Neural cell (in vitro differentiated cells): ENCODE results near the gene MAML2. TPM values are rescaled to one million over a fixed set of nuclear protein-coding genes. Genes with fewer than 3 reads are reported as not detected.

Experiments used
- H2AFZ ChIP-seq: fragments of 200-600, 300-800 bp; sonication (generic), shearing (Covaris generic); 2 replicates; pipeline ENCODE4 v1.6.0; 2014; ENCODE audit warnings: low read depth, mild to moderate bottlenecking, antibody characterized with exemption, low read length, moderate library complexity
- H3F3A ChIP-seq: fragments of 200-600 bp; shearing (Covaris generic); 2 replicates; pipeline ENCODE4 v1.6.1; 2016; ENCODE audit warnings: mild to moderate bottlenecking, moderate library complexity, mixed read lengths, antibody characterized with exemption, low read length; ENCODE audit not compliant: insufficient read depth, poor library complexity, severe bottlenecking
- H3K27ac ChIP-seq: fragments of 200-600, 300-800 bp; sonication (generic), shearing (Covaris generic); 2 replicates; pipeline ENCODE4 v1.5.1; 2014; ENCODE audit warnings: mild to moderate bottlenecking, low read length, moderate library complexity
- H3K27me3 ChIP-seq: fragments of 300-800, 200-600 bp; sonication (generic), shearing (Covaris generic); 2 replicates; pipeline ENCODE4 v1.6.0; 2014; ENCODE audit warnings: mild to moderate bottlenecking, low read depth, low read length, moderate library complexity; ENCODE audit not compliant: insufficient read depth
- H3K36me3 ChIP-seq: fragments of 300-800, 200-600 bp; sonication (generic), shearing (Covaris generic); 2 replicates; pipeline ENCODE4 v1.5.1; 2014; ENCODE audit warnings: mild to moderate bottlenecking, antibody characterized with exemption, low read length, moderate library complexity; ENCODE audit not compliant: insufficient read depth
- H3K4me2 ChIP-seq: fragments of 300-800, 200-600 bp; sonication (generic), shearing (Covaris generic); 2 replicates; pipeline ENCODE4 v1.6.0; 2014; ENCODE audit warnings: mild to moderate bottlenecking, low read length
- H3K4me3 ChIP-seq: fragments of 300-800, 200-600 bp; sonication (generic), shearing (Covaris generic); 2 replicates; pipeline ENCODE4 v1.5.1; 2014; ENCODE audit warnings: mild to moderate bottlenecking, low read length, moderate library complexity
- H3K79me2 ChIP-seq: fragments of 200-600 bp; shearing (Covaris generic); replicated peaks from 2 replicates; pipeline ENCODE4 v1.6.0; 2014; ENCODE audit warnings: mild to moderate bottlenecking, low read length, moderate library complexity; ENCODE audit not compliant: insufficient read depth
- H3K9ac ChIP-seq: fragments of 300-800, 200-600 bp; sonication (generic), shearing (Covaris generic); 2 replicates; pipeline ENCODE4 v1.6.1; 2016; ENCODE audit warnings: mild to moderate bottlenecking, low read length, mixed read lengths
- H3K9me2 ChIP-seq: fragments of 200-600 bp; shearing (Covaris generic); 2 replicates; pipeline ENCODE4 v1.6.1; 2016; ENCODE audit warnings: mild to moderate bottlenecking, low read length, mixed read lengths; ENCODE audit not compliant: insufficient read depth
- H3K9me3 ChIP-seq: fragments of 200-600, 300-800 bp; sonication (generic), shearing (Covaris generic); 2 replicates; pipeline ENCODE4 v1.6.1; 2016; ENCODE audit warnings: mild to moderate bottlenecking, mixed run types, low read length, moderate library complexity, mixed read lengths
- H4K20me1 ChIP-seq: fragments of 200-600 bp; shearing (Covaris generic); 2 replicates; pipeline ENCODE4 v1.6.1; 2016; ENCODE audit warnings: mild to moderate bottlenecking, mixed run types; ENCODE audit not compliant: insufficient read depth
- CTCF ChIP-seq: fragments of 450-650 bp; IDR thresholded peaks from 2 replicates; pipeline ENCODE4 v1.5.1; 2014; ENCODE audit warnings: antibody characterized with exemption, mild to moderate bottlenecking, moderate library complexity; ENCODE audit not compliant: poor library complexity, severe bottlenecking
- EP300 ChIP-seq: fragments of 450-650 bp; conservative IDR thresholded peaks from 2 replicates; pipeline ENCODE4 v1.6.1; 2014; ENCODE audit warnings: antibody characterized with exemption, mild to moderate bottlenecking, moderate library complexity; ENCODE audit not compliant: poor library complexity, severe bottlenecking
- EZH2 ChIP-seq: fragments of 200-600, 300-800 bp; shearing (Covaris generic), sonication (generic); IDR thresholded peaks from 2 replicates; pipeline ENCODE4 v1.6.1; 2014; ENCODE audit warnings: antibody characterized with exemption, low read length, borderline replicate concordance, mild to moderate bottlenecking; ENCODE audit not compliant: insufficient read depth, poor library complexity, severe bottlenecking
- MXI1 ChIP-seq: fragments of 450-650 bp; conservative IDR thresholded peaks from 2 replicates; pipeline ENCODE4 v1.6.1; 2014; ENCODE audit warnings: antibody characterized with exemption, mild to moderate bottlenecking; ENCODE audit not compliant: poor library complexity, severe bottlenecking
- POLR2AphosphoS5 ChIP-seq: IDR thresholded peaks from 2 replicates; pipeline ENCODE4 v1.6.1; 2012
- RAD21 ChIP-seq: fragments of 450-650 bp; conservative IDR thresholded peaks from 2 replicates; pipeline ENCODE4 v1.6.1; 2014; ENCODE audit warnings: antibody characterized with exemption, mild to moderate bottlenecking, moderate library complexity
- REST ChIP-seq: IDR thresholded peaks from 2 replicates; pipeline ENCODE4 v1.6.1; 2012; ENCODE audit warnings: borderline replicate concordance
- SMC3 ChIP-seq: fragments of 450-650 bp; conservative IDR thresholded peaks from 2 replicates; pipeline ENCODE4 v1.6.1; 2014; ENCODE audit warnings: antibody characterized with exemption, mild to moderate bottlenecking, moderate library complexity; ENCODE audit not compliant: poor library complexity
- TAF1 ChIP-seq: IDR thresholded peaks from 2 replicates; pipeline ENCODE4 v1.6.1; 2012; ENCODE audit warnings: low read depth
- polyA plus RNA-seq: library from polyadenylated mRNA; depleted of rRNA; stranded (reverse); fragments of >200 nt; gene quantifications from 2 replicates; pipeline ENCODE4 v1.2.3, GENCODE V29; 2014

MAML2 gene
- polyA plus RNA-seq, 1 donor from 2014 or later: 3.6 TPM

- no peaks in the 10 kb centered on the region for H3K9me3 ChIP-seq
- no peak overlapping the region for H3K4me3 ChIP-seq
- no peaks in the 10 kb centered on the region for H3K9me2 ChIP-seq
- no peak overlapping the region for H3K4me2 ChIP-seq
- no peaks in the 10 kb centered on the region for H3K27me3 ChIP-seq
- H3K9ac ChIP-seq: no peak overlapping the region
- no peak overlapping the region for H2AFZ ChIP-seq
- H3K27ac ChIP-seq: no peak overlapping the region
- no peaks in the 10 kb centered on the region for H4K20me1 ChIP-seq
- no peaks in the 10 kb centered on the region for H3K79me2 ChIP-seq
- H3F3A ChIP-seq: no peaks in the 10 kb centered on the region
- H3K36me3 ChIP-seq: no peaks in the 10 kb centered on the region
- TF ChIP-seq MXI1 (no peak), RAD21 (no peak)
Measured at GRCh38 chr11:96228473-96228891, 114.5 kb downstream of the MAML2 start.

- TF ChIP-seq REST (no peak), TAF1 (no peak), EP300 (no peak), POLR2AphosphoS5 (no peak), EZH2 (no peak), SMC3 (no peak)
- no peaks in the 10 kb centered on the region for H3K27me3 ChIP-seq
- H3K4me2 ChIP-seq: no peak overlapping the region
- no peaks in the 10 kb centered on the region for H3K36me3 ChIP-seq
- H3F3A ChIP-seq: no peaks in the 10 kb centered on the region
- no peaks in the 10 kb centered on the region for H4K20me1 ChIP-seq
- no peak overlapping the region for H3K4me3 ChIP-seq
- no peaks in the 10 kb centered on the region for H3K9me2 ChIP-seq
- no peaks in the 10 kb centered on the region for H3K79me2 ChIP-seq
- H3K27ac ChIP-seq: no peak overlapping the region
- no peak overlapping the region for H3K9ac ChIP-seq
- no peak overlapping the region for H2AFZ ChIP-seq
- H3K9me3 ChIP-seq: no peaks in the 10 kb centered on the region
Measured at GRCh38 chr11:96227244-96227643, 115.8 kb downstream of the MAML2 start.

- no peaks in the 10 kb centered on the region for H3K9me2 ChIP-seq
- no peak overlapping the region for H3K27ac ChIP-seq
- TF ChIP-seq SMC3 (no peak), EP300 (no peak), EZH2 (no peak), POLR2AphosphoS5 (no peak), REST (no peak), CTCF (no peak)
- H3K79me2 ChIP-seq: no peaks in the 10 kb centered on the region
- H2AFZ ChIP-seq: no peak overlapping the region
- H3K4me3 ChIP-seq: no peak overlapping the region
- H3K9me3 ChIP-seq: no peaks in the 10 kb centered on the region
- H4K20me1 ChIP-seq: no peaks in the 10 kb centered on the region
- H3F3A ChIP-seq: no peaks in the 10 kb centered on the region
- H3K36me3 ChIP-seq: no peaks in the 10 kb centered on the region
- no peak overlapping the region for H3K9ac ChIP-seq
- no peaks in the 10 kb centered on the region for H3K27me3 ChIP-seq
- H3K4me2 ChIP-seq: no peak overlapping the region
Measured at GRCh38 chr11:96223083-96223482, 119.9 kb downstream of the MAML2 start.
